Prostate gland (tissue), 2 donors: Measurements from ENCODE around the gene CPED1. TPM values are rescaled to one million over a fixed set of nuclear protein-coding genes. Genes with fewer than 3 reads are reported as not detected.

Source experiments
- DNase-seq: peaks from one replicate; pipeline ENCODE4 v3.0.0-alpha.2; 2019; ENCODE audit warnings: low spot score
- H3K27ac ChIP-seq, 2 donors: fragments of 200-600 bp; sonication (generic); 2 replicates each; pipeline ENCODE4 v1.5.1; 2017 to 2019
- H3K27me3 ChIP-seq: fragments of 200-600 bp; sonication (generic); replicated peaks from 2 replicates; pipeline ENCODE4 v1.5.1; 2019; ENCODE audit not compliant: insufficient read depth
- H3K36me3 ChIP-seq, 2 donors: fragments of 200-600 bp; sonication (generic); 1 replicate in 1 of 2; 2 replicates in 1 of 2; pipeline versions ENCODE4 v1.5.1 to v1.8.1; 2017 to 2019
- H3K4me1 ChIP-seq: fragments of 200-600 bp; sonication (generic); replicated peaks from 2 replicates; pipeline ENCODE4 v1.5.1; 2019
- H3K4me3 ChIP-seq, 2 donors: fragments of 200-600 bp; sonication (generic); 2 replicates each; pipeline ENCODE4 v1.5.1; 2017 to 2019
- H3K9me3 ChIP-seq: fragments of 200-600 bp; sonication (generic); 2 replicates; pipeline ENCODE4 v1.5.1; 2017
- CTCF ChIP-seq, 4 experiments: fragments of 200-600 bp in 2 of 4; fragments of 450-650 bp in 2 of 4; sonication (generic) in 2 of 4; IDR thresholded peaks; 1 replicate in 3 of 4; 2 replicates in 1 of 4; pipeline ENCODE4 v1.5.1; 2016 to 2019; ENCODE audit warnings: antibody characterized with exemption in 4 of 4, mild to moderate bottlenecking in 2 of 4, moderate library complexity in 2 of 4
- POLR2A ChIP-seq: fragments of 450-650 bp; IDR thresholded peaks from one replicate; pipeline ENCODE4 v1.6.1; 2016; ENCODE audit warnings: antibody characterized with exemption, mild to moderate bottlenecking
- POLR2AphosphoS5 ChIP-seq: sonication (generic); formaldehyde crosslinking; IDR thresholded peaks from one replicate; pipeline ENCODE4 v1.6.1; 2017; ENCODE audit warnings: antibody characterized with exemption
- WGBS: methylation state at CpG from one replicate; pipeline ENCODE4 v1.1.5; 2018; 5-methylcytosine and 5-hydroxymethylcytosine counted together
- intact Hi-C: fragments of 100-400 bp; cut with DNase I; formaldehyde crosslinking; loops from one replicate; pipeline ENCODE4 v1.14.2; 2022
- total RNA-seq, 2 donors: library from RNA; depleted of rRNA; stranded (reverse); fragments of >200 nt; gene quantifications; one replicate each; pipeline ENCODE4 v1.1.0, GENCODE V29; 2016

The CPED1 gene
- total RNA-seq, 2 donors from 2014 or later: 10.7 to 23.3 TPM

DNA sequence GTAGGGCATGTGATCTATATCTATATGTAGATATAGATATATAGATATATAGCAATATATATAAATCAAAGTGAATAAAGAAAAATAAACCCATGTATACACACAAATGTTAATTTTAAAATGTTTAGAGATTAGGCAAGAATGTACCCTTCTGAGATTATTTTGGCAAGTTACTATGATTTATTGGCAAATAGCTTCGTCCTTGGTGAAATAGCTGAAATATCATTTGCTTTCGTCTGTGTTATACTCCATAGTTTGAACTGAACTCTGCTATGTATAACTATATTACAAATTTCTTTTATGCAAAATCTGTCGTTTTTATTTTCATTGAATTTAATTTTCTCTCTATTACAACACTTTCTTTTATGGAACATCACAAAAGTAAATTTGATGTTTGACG is 57.5 kb downstream of the CPED1 start:
- Histone ChIP-seq H3K4me1 (no peaks in the 10 kb centered on the region), H3K4me3 (no peak overlapping the region), H3K9me3 (no peaks in the 10 kb centered on the region), H3K27ac (no peak overlapping the region), H3K27me3 (no peaks in the 10 kb centered on the region), H3K36me3 (no peaks in the 10 kb centered on the region)
- intact Hi-C loops: no loop called here
- WGBS: 83% methylated on average over 4 of the region's 4 CpGs
- DNase-seq: no peak
- no peak for TF ChIP-seq POLR2A

- Histone ChIP-seq H3K36me3 (no peaks in the 10 kb centered on the region), H3K27me3 (no peaks in the 10 kb centered on the region), H3K27ac (no peak overlapping the region), H3K4me3 (no peak overlapping the region), H3K9me3 (no peaks in the 10 kb centered on the region), H3K4me1 (no peaks in the 10 kb centered on the region)
- no peak for DNase-seq
- TF ChIP-seq CTCF (IDR thresholded peaks at IDR 0.05): no peak
- no peak for TF ChIP-seq POLR2A
- TF ChIP-seq POLR2AphosphoS5: no peak
- WGBS: 72% methylated on average over 2 of the region's 2 CpGs
- intact Hi-C loops: no loop called here
These were observed 58.5 kb downstream of the CPED1 start for GRCh38 chr7:121046893-121047468.

DNA sequence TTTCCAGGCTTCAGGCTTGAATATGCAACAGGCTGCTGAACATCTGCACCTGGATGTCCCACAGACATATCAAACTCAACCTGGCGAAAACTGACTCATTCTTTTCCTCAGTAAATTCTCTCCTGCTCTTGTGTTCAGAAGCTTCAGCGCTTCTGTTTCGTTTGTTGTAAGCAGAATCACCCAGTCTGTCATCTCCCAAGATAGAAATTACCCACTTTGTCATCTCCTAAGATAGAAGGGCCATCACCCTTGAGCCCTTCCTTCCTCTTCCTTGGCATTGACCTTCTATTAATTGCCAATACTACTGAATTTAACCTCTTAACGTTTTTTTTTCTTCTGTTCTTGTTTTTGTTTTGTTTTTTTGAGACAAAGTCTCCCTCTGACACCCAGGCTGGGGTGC is 59.7 kb downstream of the CPED1 start:
- H3K4me1 ChIP-seq: no peaks in the 10 kb centered on the region
- no peak for TF ChIP-seq POLR2AphosphoS5
- TF ChIP-seq CTCF (IDR thresholded peaks at IDR 0.05): no peak
- TF ChIP-seq POLR2A: no peak
- no peak overlapping the region for H3K27ac ChIP-seq
- H3K9me3 ChIP-seq: no peaks in the 10 kb centered on the region
- DNase-seq: no peak
- WGBS: 75% methylated on average over 4 of the region's 4 CpGs
- no peaks in the 10 kb centered on the region for H3K36me3 ChIP-seq
- H3K4me3 ChIP-seq: no peak overlapping the region
- intact Hi-C loops: no loop called here
- H3K27me3 ChIP-seq: no peaks in the 10 kb centered on the region

DNA sequence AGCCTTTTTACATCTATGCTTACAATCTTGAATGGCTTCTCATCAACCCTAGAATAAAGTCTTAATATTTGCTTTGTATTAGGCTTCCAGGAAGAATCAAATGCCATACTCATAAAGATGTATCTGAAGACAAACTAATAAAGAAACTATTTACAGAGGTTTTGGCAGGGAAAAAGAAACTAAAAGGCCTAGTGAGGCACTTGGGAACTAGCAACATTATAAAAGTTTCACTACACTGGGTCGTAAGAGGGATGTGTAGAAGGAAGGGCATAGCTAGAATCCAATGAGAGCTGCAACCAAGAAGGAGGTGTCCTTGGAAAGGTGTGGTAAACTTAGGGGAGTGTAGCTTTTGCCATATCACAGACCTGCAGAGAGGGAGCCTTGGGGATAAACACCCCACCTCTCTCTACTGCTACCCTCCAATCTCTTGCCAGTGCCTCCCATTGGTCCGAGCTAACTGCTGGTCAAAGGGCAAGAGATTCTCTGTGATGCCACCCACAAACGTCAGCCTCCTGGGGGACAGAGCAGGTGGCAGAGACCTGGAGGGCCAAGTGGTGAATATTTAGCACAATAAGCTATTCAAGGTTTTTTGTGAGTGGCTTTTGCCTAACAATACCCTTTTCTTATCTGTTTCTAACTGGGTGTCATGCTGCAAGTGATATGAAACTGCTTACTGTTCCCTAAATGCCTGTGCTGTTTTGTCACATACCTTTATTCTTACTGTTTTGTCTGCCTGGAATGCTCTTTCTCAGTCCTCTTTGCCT is 60.7 kb downstream of the CPED1 start:
- TF ChIP-seq POLR2AphosphoS5 (peak; percentile 73), POLR2A (no peak), CTCF (IDR thresholded peaks at IDR 0.05) (no peak)
- intact Hi-C loops: no loop called here
- H3K27me3 ChIP-seq: no peaks in the 10 kb centered on the region
- no peaks in the 10 kb centered on the region for H3K9me3 ChIP-seq
- no peak overlapping the region for H3K4me3 ChIP-seq
- 38% methylated on average over 3 of the region's 3 CpGs for WGBS
- H3K4me1 ChIP-seq: no peaks in the 10 kb centered on the region
- H3K36me3 ChIP-seq: no peaks in the 10 kb centered on the region
- DNase-seq: no peak
- H3K27ac ChIP-seq: no peak overlapping the region

- Histone ChIP-seq H3K9me3 (no peaks in the 10 kb centered on the region), H3K4me1 (no peaks in the 10 kb centered on the region), H3K4me3 (no peak overlapping the region), H3K27ac (no peak overlapping the region), H3K36me3 (no peaks in the 10 kb centered on the region), H3K27me3 (no peaks in the 10 kb centered on the region)
- no peak for DNase-seq
- intact Hi-C loops: no loop called here
- TF ChIP-seq POLR2AphosphoS5: no peak
- no peak for TF ChIP-seq POLR2A
- TF ChIP-seq CTCF (IDR thresholded peaks at IDR 0.05): no peak
These were observed 61.4 kb downstream of the CPED1 start for GRCh38 chr7:121049897-121050296.
